Breast epithelium (tissue), 3 donors: ENCODE data around the gene ABHD2.

Source experiments
- CTCF ChIP-seq, 3 donors: fragments of 450-650 bp; IDR thresholded peaks; one replicate each; pipeline ENCODE4 v1.5.1; 2016 to 2017; ENCODE audit warnings: antibody characterized with exemption in 3 of 3, mild to moderate bottlenecking in 3 of 3, moderate library complexity in 3 of 3
- POLR2A ChIP-seq: fragments of 450-650 bp; IDR thresholded peaks from one replicate; pipeline ENCODE4 v1.6.1; 2016; ENCODE audit warnings: antibody characterized with exemption, mild to moderate bottlenecking, moderate library complexity
- POLR2AphosphoS5 ChIP-seq, 3 donors: sonication (generic); formaldehyde crosslinking; IDR thresholded peaks; one replicate each; pipeline ENCODE4 v1.6.1; 2017; ENCODE audit warnings: antibody characterized with exemption in 3 of 3

GRCh38 chr15:89146366-89146765, 58.1 kb downstream of the ABHD2 start:
- no peak for TF ChIP-seq CTCF (IDR thresholded peaks at IDR 0.05)
- TF ChIP-seq POLR2A: no peak
- TF ChIP-seq POLR2AphosphoS5 (IDR thresholded peaks at IDR 0.05): no peak
